Bronchial epithelial cell (primary cell): ENCODE data around the gene CPNE2. TPM values are rescaled to one million over a fixed set of nuclear protein-coding genes. Genes with fewer than 3 reads are reported as not detected.

Source experiments
- DNase-seq: peaks from one replicate; pipeline ENCODE4 v3.0.0-alpha.2; 2010; ENCODE audit warnings: low read depth
- FAIRE-seq: peaks from 2 replicates; lab custom pipeline; 2011; peaks lifted over from hg19 to GRCh38; lab: Jason Lieb, UNC
- H3K27me3 ChIP-seq: 2 replicates; pipeline ENCODE4 v1.5.1; 2011; ENCODE audit warnings: low read length; ENCODE audit not compliant: control insufficient read depth, insufficient read depth
- H3K36me3 ChIP-seq: 2 replicates; pipeline ENCODE4 v1.5.1; 2011; ENCODE audit warnings: low read length; ENCODE audit not compliant: control insufficient read depth, insufficient read depth
- H3K4me3 ChIP-seq: 2 replicates; pipeline ENCODE4 v1.5.1; 2011; ENCODE audit warnings: mild to moderate bottlenecking, low read depth, low read length, control low read depth
- total RNA-seq: library from RNA; depleted of rRNA; stranded (reverse); fragments of >200 nt; gene quantifications from 2 replicates; pipeline ENCODE4 v1.2.1, GENCODE V29; 2014
- TF ChIP-seq, protein P1 (sequence below): IDR thresholded peaks from 2 replicates; pipeline ENCODE4 v1.5.1; 2011; ENCODE audit warnings: mild to moderate bottlenecking, moderate library complexity, low read length, control low read depth, inconsistent platforms; ENCODE audit not compliant: insufficient read depth, severe bottlenecking

The CPNE2 gene
- total RNA-seq, 1 donor from 2014 or later, result 5.0 TPM

DNA sequence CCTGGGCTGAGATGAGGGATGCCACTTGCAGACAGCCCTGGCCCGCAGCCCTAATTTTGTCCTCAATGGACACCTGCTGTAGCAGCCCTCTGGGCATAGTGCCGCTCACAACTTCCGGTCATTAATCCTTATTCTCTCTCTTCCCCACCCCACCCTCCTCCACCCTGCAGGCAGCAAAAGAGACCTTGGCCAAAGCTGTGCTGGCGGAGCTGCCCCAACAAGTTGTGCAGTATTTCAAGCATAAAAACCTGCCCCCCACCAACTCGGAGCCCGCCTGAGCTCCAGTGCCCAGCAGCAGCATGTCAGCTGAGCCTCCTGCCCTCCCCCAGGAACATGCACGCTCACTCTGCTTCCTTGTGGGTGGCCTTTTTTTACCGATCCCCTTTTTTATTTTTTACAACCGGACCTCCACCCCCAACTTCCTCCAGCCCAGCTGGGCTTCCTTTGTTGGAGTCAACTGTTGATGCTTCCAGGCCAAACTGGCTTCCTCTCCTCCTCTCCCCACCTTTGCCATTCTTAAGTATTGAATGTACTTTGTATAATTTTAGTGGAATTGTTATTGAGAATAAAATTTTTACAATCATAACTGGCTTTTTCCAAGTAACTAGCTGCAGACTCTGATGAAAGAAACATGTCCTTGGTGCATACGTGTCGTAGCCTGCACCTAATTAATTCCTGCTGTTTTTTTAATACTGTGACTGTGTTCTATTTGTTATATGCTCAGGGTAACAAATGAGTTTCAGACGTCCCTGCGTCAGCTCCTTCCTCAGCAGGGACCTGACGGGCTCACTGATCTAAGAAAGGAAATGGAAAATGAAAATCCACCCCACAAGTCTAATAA lies 55.2 kb downstream of the CPNE2 start:
- H3K36me3 ChIP-seq, result no peaks in the 10 kb centered on the region
- no peaks in the 10 kb centered on the region for H3K27me3 ChIP-seq
- peak; percentile 58 for DNase-seq
- TF ChIP-seq, protein P1, sequence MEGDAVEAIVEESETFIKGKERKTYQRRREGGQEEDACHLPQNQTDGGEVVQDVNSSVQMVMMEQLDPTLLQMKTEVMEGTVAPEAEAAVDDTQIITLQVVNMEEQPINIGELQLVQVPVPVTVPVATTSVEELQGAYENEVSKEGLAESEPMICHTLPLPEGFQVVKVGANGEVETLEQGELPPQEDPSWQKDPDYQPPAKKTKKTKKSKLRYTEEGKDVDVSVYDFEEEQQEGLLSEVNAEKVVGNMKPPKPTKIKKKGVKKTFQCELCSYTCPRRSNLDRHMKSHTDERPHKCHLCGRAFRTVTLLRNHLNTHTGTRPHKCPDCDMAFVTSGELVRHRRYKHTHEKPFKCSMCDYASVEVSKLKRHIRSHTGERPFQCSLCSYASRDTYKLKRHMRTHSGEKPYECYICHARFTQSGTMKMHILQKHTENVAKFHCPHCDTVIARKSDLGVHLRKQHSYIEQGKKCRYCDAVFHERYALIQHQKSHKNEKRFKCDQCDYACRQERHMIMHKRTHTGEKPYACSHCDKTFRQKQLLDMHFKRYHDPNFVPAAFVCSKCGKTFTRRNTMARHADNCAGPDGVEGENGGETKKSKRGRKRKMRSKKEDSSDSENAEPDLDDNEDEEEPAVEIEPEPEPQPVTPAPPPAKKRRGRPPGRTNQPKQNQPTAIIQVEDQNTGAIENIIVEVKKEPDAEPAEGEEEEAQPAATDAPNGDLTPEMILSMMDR, result no peak
- no peak overlapping the region for H3K4me3 ChIP-seq
- FAIRE-seq, result no peak

DNA sequence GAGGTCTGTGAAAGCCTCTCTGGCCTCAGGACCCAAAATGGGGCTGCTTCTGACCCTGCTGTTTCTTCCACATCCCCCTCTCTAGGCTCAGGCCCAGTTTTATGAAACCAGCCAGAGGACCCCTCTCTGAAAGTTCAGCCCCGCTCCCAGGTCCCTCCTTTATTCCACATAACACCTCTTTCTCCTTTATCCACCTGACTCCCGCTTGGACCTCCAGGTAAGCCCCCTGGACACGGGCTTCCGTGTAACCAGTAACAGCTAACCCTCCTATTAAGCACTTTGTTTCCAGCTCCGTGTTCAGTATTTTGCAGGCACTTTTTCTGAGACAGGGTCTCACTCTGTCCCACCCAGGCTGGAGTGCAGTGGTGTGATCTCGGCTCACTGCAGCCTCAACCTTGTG lies 56.1 kb downstream of the CPNE2 start:
- H3K36me3 ChIP-seq, result peaks cover under 1% of the 10 kb centered on the region
- TF ChIP-seq, protein P1, result no peak
- no peak for DNase-seq
- H3K27me3 ChIP-seq, result no peaks in the 10 kb centered on the region
- no peak for FAIRE-seq
- no peak overlapping the region for H3K4me3 ChIP-seq

DNA sequence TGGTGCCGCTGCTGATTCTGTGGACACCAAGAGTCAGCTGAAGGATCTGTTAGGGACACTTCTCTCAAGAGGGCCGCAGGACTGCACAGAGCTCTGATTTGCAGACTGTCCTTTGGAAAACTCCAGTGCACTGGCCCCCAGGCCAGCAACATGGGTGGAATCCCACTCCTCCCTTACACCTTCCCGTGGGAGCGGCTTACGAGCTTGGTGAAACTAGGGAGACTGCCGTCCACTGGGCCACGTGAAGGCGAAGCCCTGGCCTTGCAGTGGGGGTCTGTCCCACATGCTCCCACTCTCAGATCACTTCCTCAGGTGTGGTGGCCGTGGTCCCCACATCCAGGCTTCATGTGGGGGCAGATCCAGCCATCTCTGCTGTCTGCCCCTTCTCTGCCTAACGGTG lies 57.0 kb downstream of the CPNE2 start:
- H3K27me3 ChIP-seq, result no peaks in the 10 kb centered on the region
- DNase-seq (no peak), FAIRE-seq (no peak)
- H3K4me3 ChIP-seq, result no peak overlapping the region
- peaks cover 5% of the 10 kb centered on the region for H3K36me3 ChIP-seq
- TF ChIP-seq, protein P1, result no peak

DNA sequence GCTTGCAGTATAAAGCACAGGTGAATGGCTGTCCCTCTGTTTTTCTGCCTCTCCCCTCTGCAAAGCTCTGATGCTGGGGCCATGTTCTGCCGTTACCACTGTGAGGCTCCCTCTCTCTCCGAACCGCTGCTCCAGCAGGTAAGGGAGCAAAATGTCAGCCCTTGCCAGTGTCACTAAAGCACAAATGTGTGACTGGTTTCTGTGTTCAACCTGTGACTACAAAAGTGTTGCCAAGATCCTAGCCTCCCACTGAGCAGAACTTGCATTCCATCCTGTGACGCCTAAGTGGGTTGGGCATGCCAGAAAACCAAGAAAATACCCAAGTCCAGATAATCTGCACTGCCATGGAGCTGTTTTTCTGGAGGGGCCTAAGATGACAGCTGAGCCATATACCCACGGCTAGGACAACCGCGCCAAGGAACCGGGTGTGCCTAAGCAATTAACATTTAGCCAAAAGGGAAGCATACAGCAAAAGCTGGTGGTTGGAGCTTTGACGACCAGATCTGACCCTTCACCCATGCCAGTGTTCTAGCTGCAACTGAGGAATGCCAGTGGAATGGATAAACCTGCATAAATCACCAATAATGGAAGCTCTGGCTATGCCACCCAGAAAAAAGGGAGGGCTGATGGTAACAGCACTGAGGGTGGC lies 58.4 kb downstream of the CPNE2 start:
- Histone ChIP-seq H3K27me3 (no peaks in the 10 kb centered on the region), H3K36me3 (peaks cover 7% of the 10 kb centered on the region), H3K4me3 (no peak overlapping the region)
- FAIRE-seq (peak; percentile 32), DNase-seq (no peak)
- TF ChIP-seq, protein P1, result no peak

DNA sequence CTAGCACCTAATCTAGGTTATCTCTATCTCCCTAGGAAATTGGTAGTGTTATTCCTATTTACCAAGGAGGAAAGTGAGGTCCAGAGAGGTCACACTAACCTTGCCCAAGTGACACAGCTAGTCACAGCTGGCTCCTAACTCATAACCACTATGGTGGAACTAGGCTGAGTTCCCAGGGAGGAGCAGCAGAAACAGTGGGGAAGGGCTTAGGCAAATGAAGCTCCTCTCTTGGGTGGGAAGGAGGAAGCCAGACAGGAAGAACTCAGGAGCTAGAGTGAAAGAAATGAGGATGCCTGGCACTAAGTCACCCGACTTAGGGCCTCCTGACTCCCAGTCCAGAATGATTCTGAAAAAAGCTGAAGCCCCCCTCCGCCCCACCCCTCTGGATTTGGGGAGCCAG lies 59.0 kb downstream of the CPNE2 start:
- Histone ChIP-seq H3K4me3 (no peak overlapping the region), H3K36me3 (peaks cover 7% of the 10 kb centered on the region), H3K27me3 (no peaks in the 10 kb centered on the region)
- TF ChIP-seq, protein P1, result no peak
- DNase-seq, result no peak
- no peak for FAIRE-seq
